ENCODE measurements around the gene DNAJC18. TPM values are rescaled to one million over a fixed set of nuclear protein-coding genes. Genes with fewer than 3 reads are reported as not detected.
A peak's percentile ranks its signal among the peaks of the same experiment; 100 is the strongest.

The DNAJC18 gene
- total RNA-seq, 1 experiment from 2014 or later: 6.7 TPM

DNA sequence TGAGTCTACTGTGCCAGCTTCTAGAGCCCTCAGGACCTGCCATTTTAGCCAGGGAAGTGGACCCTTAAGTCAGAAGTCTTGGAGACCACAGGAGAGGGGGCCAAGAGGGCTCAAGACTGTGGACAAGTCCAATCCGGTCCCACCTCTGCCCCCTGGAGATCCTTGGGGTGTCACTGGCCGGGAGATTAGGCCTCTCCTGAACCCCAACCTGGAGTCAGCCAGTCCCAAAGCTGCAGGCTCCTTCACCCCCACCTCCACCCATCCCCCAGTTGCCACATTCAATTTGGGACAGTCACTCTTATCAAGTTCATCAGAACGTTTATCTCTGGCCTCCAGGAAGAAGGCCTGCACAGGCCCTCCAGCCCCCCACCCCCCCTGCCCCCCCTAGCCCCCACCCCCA, 56.5 kb downstream of the DNAJC18 start:
- CTCF ChIA-PET: interaction anchor here (0.6 kb wide), 1 partner anchor 8 kb away, joined by 8 read pairs; no protein-coding TSS in a partner anchor
- TF ChIP-seq, protein P1, sequence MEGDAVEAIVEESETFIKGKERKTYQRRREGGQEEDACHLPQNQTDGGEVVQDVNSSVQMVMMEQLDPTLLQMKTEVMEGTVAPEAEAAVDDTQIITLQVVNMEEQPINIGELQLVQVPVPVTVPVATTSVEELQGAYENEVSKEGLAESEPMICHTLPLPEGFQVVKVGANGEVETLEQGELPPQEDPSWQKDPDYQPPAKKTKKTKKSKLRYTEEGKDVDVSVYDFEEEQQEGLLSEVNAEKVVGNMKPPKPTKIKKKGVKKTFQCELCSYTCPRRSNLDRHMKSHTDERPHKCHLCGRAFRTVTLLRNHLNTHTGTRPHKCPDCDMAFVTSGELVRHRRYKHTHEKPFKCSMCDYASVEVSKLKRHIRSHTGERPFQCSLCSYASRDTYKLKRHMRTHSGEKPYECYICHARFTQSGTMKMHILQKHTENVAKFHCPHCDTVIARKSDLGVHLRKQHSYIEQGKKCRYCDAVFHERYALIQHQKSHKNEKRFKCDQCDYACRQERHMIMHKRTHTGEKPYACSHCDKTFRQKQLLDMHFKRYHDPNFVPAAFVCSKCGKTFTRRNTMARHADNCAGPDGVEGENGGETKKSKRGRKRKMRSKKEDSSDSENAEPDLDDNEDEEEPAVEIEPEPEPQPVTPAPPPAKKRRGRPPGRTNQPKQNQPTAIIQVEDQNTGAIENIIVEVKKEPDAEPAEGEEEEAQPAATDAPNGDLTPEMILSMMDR (IDR thresholded peaks at IDR 0.05; ENCODE audit: unreplicated experiment): no peak

DNA sequence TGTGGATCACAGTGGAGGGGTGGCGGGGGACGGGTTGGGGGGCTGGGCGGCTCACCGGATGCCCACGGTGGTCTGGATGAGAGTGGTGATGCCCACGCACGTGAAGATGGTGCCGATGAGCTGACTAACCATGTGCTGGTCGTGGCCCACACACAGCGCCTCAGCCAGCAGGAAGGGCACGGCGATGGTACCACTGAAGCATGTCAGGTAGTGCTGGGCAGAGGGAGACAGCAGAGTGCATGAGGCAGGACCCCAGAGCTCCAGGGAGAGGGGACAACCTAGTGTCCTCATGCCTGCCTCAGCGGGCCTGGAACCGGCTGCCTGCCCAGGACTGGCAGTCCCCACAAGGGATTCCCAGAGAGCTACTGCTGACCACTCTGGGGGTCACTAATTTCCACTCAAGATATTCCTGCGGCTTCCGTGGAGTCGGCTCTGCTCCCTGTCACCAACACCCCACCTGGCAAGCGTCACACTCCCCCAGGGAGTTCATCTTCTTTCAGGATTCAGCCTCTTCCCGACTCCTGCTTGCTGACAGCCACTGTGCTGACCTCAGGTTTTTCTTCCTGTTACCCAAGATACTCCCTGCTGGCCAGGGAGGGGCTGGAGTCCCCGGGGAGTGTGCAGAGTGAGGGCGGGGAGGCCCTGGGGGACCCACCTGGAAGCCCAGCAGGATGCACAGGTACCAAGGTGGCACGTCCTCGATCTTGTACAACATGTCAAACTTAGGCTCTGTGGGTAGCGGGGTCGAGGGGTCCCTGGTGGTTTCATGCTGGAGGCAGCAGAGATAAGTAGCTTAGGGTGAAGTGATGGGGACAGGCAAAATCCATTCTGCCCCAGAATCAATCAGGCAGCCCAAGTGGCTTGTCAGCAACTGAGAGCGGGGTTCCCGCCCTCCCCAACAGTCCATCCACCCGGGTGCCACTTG, 57.2 kb downstream of the DNAJC18 start:
- H3K4me3 Mint-ChIP-seq (ENCODE audit: low read depth, unreplicated experiment): no peak overlapping the region
- H3K4me1 Mint-ChIP-seq (ENCODE audit: low read depth, unreplicated experiment): peaks cover 29% of the 10 kb centered on the region
- CTCF ChIA-PET: no interaction called here
- intact Hi-C loops (cut with micrococcal nuclease; ENCODE audit: unreplicated experiment): no loop called here
- DNase-seq: no peak
- H3K27me3 Mint-ChIP-seq (ENCODE audit: unreplicated experiment): no peaks in the 10 kb centered on the region
- H3K36me3 Mint-ChIP-seq (ENCODE audit: insufficient read depth, unreplicated experiment): peaks cover 6% of the 10 kb centered on the region
- H3K27ac Mint-ChIP-seq (ENCODE audit: unreplicated experiment): peak overlapping the region; percentile 34
- TF ChIP-seq, protein P1 (IDR thresholded peaks at IDR 0.05; ENCODE audit: unreplicated experiment): no peak
- no TSS peak for BruUV-seq (replicated peaks)
- H3K9me3 Mint-ChIP-seq (ENCODE audit: low read depth, unreplicated experiment): no peaks in the 10 kb centered on the region

More for the DNA sequence above, 56.5 kb downstream of the DNAJC18 start:
- H3K4me3 Mint-ChIP-seq (ENCODE audit: low read depth, unreplicated experiment): no peak overlapping the region
- intact Hi-C loops (cut with micrococcal nuclease; ENCODE audit: unreplicated experiment): no loop called here
- H3K36me3 Mint-ChIP-seq (ENCODE audit: insufficient read depth, unreplicated experiment): peaks cover 6% of the 10 kb centered on the region
- no peaks in the 10 kb centered on the region for H3K9me3 Mint-ChIP-seq (ENCODE audit: low read depth, unreplicated experiment)
- H3K27ac Mint-ChIP-seq (ENCODE audit: unreplicated experiment): no peak overlapping the region
- DNase-seq: no peak
- peaks cover 29% of the 10 kb centered on the region for H3K4me1 Mint-ChIP-seq (ENCODE audit: low read depth, unreplicated experiment)
- BruUV-seq (replicated peaks): no TSS peak
- no peaks in the 10 kb centered on the region for H3K27me3 Mint-ChIP-seq (ENCODE audit: unreplicated experiment)

DNA sequence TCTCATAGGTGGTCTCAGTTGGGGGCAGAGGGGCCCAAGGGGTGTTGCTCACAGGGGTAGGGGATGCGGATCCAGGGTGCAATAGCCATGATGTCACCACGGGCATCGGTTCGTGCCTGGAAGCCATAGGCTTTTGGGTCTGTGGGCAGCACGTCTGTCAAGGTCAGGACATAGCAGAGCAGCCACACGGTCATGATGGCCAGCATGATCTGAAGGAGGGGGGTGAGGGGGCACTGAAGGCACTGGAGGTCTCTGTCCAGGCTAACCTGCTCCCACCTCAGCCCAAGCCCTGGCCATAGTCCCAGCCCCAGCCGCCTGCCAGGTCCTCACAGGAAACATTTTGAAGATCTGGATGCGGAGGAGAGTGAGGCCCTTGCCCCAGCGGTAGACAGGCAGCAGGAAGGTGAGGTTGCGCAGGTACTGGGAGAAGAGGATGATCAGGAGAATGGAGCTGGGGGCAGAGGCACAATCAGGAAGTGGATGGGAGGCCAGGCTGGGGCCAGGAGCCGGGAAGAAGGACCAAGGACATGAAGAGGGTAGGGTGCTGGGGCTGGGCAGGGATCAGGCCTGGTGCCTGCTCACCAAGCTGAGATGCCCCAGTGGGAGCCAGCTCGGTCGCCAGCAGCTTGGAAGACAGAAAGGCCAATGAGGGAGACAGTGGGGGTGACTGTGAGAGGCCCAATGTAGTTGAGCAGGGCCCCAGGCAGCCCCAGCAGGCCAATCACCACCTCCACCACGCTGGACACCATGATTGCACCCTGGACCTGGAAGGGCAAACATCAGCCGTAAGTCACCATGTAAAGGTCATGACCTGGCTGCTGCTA, 59.5 kb downstream of the DNAJC18 start:
- H3K4me3 Mint-ChIP-seq (ENCODE audit: low read depth, unreplicated experiment): no peak overlapping the region
- peaks cover 6% of the 10 kb centered on the region for H3K36me3 Mint-ChIP-seq (ENCODE audit: insufficient read depth, unreplicated experiment)
- intact Hi-C loops (cut with micrococcal nuclease; ENCODE audit: unreplicated experiment): no loop called here
- no peaks in the 10 kb centered on the region for H3K9me3 Mint-ChIP-seq (ENCODE audit: low read depth, unreplicated experiment)
- DNase-seq: no peak
- TF ChIP-seq, protein P1 (IDR thresholded peaks at IDR 0.05; ENCODE audit: unreplicated experiment): no peak
- H3K27ac Mint-ChIP-seq (ENCODE audit: unreplicated experiment): no peak overlapping the region
- no peaks in the 10 kb centered on the region for H3K27me3 Mint-ChIP-seq (ENCODE audit: unreplicated experiment)
- CTCF ChIA-PET: no interaction called here
- peaks cover 19% of the 10 kb centered on the region for H3K4me1 Mint-ChIP-seq (ENCODE audit: low read depth, unreplicated experiment)
- no TSS peak for BruUV-seq (replicated peaks)

DNA sequence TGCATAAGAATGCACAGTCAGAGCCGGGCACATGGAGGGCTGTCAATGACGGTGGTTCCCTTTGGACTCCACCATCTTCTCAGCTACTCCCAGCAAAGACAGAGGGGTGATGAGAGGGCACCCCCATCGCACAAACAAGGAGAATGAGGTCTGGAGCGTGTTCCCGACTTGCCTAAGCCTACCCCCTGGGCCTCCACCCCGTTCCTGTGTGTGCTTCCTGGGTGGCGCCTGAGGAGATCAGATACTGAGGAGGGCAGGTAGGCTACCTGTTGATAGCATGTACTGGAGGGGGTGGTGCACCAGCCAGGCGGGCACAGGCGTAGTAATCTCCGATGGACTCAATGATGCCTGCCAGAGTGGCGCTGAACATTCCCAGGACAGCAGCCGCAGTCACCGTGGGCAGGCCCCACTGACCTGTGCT, 60.4 kb downstream of the DNAJC18 start:
- TF ChIP-seq, protein P1 (IDR thresholded peaks at IDR 0.05; ENCODE audit: unreplicated experiment): no peak
- Mint-ChIP-seq H3K27ac (ENCODE audit: unreplicated experiment) (no peak overlapping the region), H3K9me3 (ENCODE audit: low read depth, unreplicated experiment) (no peaks in the 10 kb centered on the region), H3K36me3 (ENCODE audit: insufficient read depth, unreplicated experiment) (peaks cover under 1% of the 10 kb centered on the region), H3K27me3 (ENCODE audit: unreplicated experiment) (no peaks in the 10 kb centered on the region), H3K4me1 (ENCODE audit: low read depth, unreplicated experiment) (peaks cover 14% of the 10 kb centered on the region), H3K4me3 (ENCODE audit: low read depth, unreplicated experiment) (no peak overlapping the region)
- no peak for DNase-seq
- CTCF ChIA-PET: no interaction called here
- intact Hi-C loops (cut with micrococcal nuclease; ENCODE audit: unreplicated experiment): no loop called here
- no TSS peak for BruUV-seq (replicated peaks)
